ENCODE data around the gene SLTM. TPM values are rescaled to one million over a fixed set of nuclear protein-coding genes. Genes with fewer than 3 reads are reported as not detected.

SLTM gene
- total RNA-seq, 2 experiments from 2014 or later = 103 to 129 TPM

DNA sequence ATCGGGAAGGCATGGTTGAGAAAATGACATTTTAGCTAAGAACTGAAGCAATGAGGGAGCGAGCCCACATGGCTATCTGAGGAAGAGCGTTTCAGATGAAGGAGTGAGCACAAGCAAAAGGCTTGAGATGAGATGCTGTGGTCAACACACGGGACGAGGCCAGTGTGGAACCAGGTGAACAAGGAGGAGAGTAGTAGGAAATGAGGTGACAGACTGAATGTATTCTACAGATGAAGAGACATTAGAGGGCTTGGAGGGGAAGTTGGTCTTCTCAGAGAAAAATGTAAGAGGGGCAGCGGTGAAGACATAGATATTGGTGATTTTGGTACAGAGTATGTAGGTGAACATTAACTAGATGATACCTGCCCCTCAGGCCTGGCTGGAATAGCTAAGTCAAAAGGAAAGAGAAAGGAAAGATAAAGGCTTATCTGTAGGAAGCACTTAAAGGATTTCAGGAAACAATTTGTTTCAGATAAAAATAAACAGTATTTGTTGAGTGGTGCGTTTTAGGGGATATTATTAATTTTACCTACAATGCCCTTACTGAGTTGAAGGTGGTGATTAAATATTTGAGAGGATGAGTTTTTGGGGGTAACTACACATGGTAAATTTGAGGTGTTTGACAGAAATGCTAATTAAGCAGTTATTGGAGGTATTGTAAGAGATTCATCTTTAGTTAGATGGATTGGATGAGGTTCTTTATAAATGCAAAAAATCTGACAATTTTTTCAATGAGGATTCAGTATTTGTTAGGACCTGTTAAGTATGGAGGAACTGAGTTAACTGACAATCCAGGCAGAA, 57.0 kb downstream of the SLTM start:
- Histone ChIP-seq H3K4me2 (ENCODE audit: low read length) (no peak overlapping the region), H3K79me2 (ENCODE audit: insufficient read depth, low read depth, low read length) (no peaks in the 10 kb centered on the region), H3K4me3 (ENCODE audit: low read depth, low read length, poor library complexity, severe bottlenecking) (no peak overlapping the region), H3K27ac (ENCODE audit: low read depth, low read length, poor library complexity, severe bottlenecking) (no peak overlapping the region), H2AFZ (ENCODE audit: low read length) (no peak overlapping the region), H3K4me1 (ENCODE audit: insufficient read depth, low read length, poor library complexity, severe bottlenecking) (peaks cover 12% of the 10 kb centered on the region), H4K20me1 (ENCODE audit: insufficient read depth, low read length) (no peaks in the 10 kb centered on the region), H3K36me3 (ENCODE audit: insufficient read depth, low read length) (peaks cover 52% of the 10 kb centered on the region), H3K9me2 (ENCODE audit: insufficient read depth, low read length) (no peaks in the 10 kb centered on the region), H3K9me3 (ENCODE audit: low read length) (no peaks in the 10 kb centered on the region)
- POLR2A ChIA-PET = interaction anchor here (0.6 to 1.0 kb wide), 2 partner anchors 11 to 193 kb away, joined by 3 read pairs; no protein-coding TSS in a partner anchor
- CTCF ChIA-PET (ENCODE audit: unreplicated experiment) = no interaction called here
- intact Hi-C loops (cut with micrococcal nuclease; ENCODE audit: unreplicated experiment) = no loop called here
- DNase-seq (ENCODE audit: low spot score) = no peak
- TF ChIP-seq EZH2phosphoT487 (IDR thresholded peaks at IDR 0.05; ENCODE audit: borderline replicate concordance, low read depth, low read length) = no peak
- TF ChIP-seq, protein P1, sequence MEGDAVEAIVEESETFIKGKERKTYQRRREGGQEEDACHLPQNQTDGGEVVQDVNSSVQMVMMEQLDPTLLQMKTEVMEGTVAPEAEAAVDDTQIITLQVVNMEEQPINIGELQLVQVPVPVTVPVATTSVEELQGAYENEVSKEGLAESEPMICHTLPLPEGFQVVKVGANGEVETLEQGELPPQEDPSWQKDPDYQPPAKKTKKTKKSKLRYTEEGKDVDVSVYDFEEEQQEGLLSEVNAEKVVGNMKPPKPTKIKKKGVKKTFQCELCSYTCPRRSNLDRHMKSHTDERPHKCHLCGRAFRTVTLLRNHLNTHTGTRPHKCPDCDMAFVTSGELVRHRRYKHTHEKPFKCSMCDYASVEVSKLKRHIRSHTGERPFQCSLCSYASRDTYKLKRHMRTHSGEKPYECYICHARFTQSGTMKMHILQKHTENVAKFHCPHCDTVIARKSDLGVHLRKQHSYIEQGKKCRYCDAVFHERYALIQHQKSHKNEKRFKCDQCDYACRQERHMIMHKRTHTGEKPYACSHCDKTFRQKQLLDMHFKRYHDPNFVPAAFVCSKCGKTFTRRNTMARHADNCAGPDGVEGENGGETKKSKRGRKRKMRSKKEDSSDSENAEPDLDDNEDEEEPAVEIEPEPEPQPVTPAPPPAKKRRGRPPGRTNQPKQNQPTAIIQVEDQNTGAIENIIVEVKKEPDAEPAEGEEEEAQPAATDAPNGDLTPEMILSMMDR (conservative IDR thresholded peaks at IDR 0.05; ENCODE audit: low read length) = no peak
- BruUV-seq (replicated peaks) = no TSS peak

DNA sequence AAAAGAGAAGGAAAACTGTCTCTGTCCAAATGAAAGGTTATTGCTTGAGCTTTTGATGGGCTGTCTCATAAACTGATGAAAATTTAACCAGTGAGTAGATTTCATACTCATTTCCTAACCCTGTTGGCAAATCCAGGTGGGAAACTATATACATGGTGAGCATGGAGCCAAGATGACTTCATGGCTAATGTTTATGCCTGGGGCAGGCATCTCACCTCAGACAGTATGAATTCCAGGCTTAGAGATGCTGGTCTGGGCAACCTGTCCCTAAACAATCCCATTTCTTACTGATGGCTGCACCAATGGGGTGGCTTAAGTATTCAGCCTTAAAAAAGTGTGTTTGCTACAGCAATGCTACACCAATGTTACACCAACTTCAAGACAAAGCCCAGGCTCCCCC, 58.1 kb downstream of the SLTM start:
- H3K4me3 ChIP-seq (ENCODE audit: low read depth, low read length, poor library complexity, severe bottlenecking) = no peak overlapping the region
- intact Hi-C loops (cut with micrococcal nuclease; ENCODE audit: unreplicated experiment) = no loop called here
- POLR2A ChIA-PET = no interaction called here
- H3K36me3 ChIP-seq (ENCODE audit: insufficient read depth, low read length) = peaks cover 41% of the 10 kb centered on the region
- CTCF ChIA-PET (ENCODE audit: unreplicated experiment) = no interaction called here
- no peaks in the 10 kb centered on the region for H4K20me1 ChIP-seq (ENCODE audit: insufficient read depth, low read length)
- H3K27ac ChIP-seq (ENCODE audit: low read depth, low read length, poor library complexity, severe bottlenecking) = no peak overlapping the region
- H2AFZ ChIP-seq (ENCODE audit: low read length) = no peak overlapping the region
- no peaks in the 10 kb centered on the region for H3K9me3 ChIP-seq (ENCODE audit: low read length)
- no peaks in the 10 kb centered on the region for H3K9me2 ChIP-seq (ENCODE audit: insufficient read depth, low read length)
- no TSS peak for BruUV-seq (replicated peaks)
- TF ChIP-seq EZH2phosphoT487 (IDR thresholded peaks at IDR 0.05; ENCODE audit: borderline replicate concordance, low read depth, low read length) = no peak
- TF ChIP-seq, protein P1 (conservative IDR thresholded peaks at IDR 0.05; ENCODE audit: low read length) = no peak
- H3K4me2 ChIP-seq (ENCODE audit: low read length) = no peak overlapping the region
- H3K4me1 ChIP-seq (ENCODE audit: insufficient read depth, low read length, poor library complexity, severe bottlenecking) = peaks cover 6% of the 10 kb centered on the region
- no peak for DNase-seq (ENCODE audit: low spot score)
- no peaks in the 10 kb centered on the region for H3K79me2 ChIP-seq (ENCODE audit: insufficient read depth, low read depth, low read length)

DNA sequence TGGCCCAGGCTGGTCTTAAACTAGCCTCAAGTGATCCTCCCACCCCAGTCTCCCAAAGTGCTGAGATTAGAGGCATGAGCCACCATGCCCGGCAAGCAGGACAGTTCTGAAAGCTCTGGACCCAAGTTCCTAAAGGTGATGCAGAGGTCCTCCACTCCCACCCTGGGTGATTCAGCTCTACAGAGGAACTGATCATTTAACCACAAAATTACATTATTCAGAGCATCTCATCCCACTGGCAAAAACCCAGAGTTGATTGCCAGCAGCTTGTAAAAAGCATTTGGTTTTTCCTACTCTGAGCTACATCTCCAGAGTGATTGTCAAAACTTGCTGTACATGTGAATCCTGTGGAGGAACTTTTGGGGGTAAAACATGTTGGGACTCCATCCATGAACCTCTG, 60.2 kb downstream of the SLTM start:
- no TSS peak for BruUV-seq (replicated peaks)
- no peaks in the 10 kb centered on the region for H4K20me1 ChIP-seq (ENCODE audit: insufficient read depth, low read length)
- CTCF ChIA-PET (ENCODE audit: unreplicated experiment) = no interaction called here
- H3K36me3 ChIP-seq (ENCODE audit: insufficient read depth, low read length) = peaks cover 20% of the 10 kb centered on the region
- no peak overlapping the region for H3K27ac ChIP-seq (ENCODE audit: low read depth, low read length, poor library complexity, severe bottlenecking)
- no peak overlapping the region for H3K4me2 ChIP-seq (ENCODE audit: low read length)
- no peaks in the 10 kb centered on the region for H3K9me2 ChIP-seq (ENCODE audit: insufficient read depth, low read length)
- intact Hi-C loops (cut with micrococcal nuclease; ENCODE audit: unreplicated experiment) = no loop called here
- POLR2A ChIA-PET = interaction anchor here (0.6 kb wide), 2 partner anchors 21 to 525 kb away, joined by 3 to 5 read pairs; no protein-coding TSS in a partner anchor
- no peaks in the 10 kb centered on the region for H3K9me3 ChIP-seq (ENCODE audit: low read length)
- H3K79me2 ChIP-seq (ENCODE audit: insufficient read depth, low read depth, low read length) = no peaks in the 10 kb centered on the region
- TF ChIP-seq, protein P1 (conservative IDR thresholded peaks at IDR 0.05; ENCODE audit: low read length) = no peak
- no peak for TF ChIP-seq EZH2phosphoT487 (IDR thresholded peaks at IDR 0.05; ENCODE audit: borderline replicate concordance, low read depth, low read length)
- H2AFZ ChIP-seq (ENCODE audit: low read length) = no peak overlapping the region
- no peak for DNase-seq (ENCODE audit: low spot score)
- H3K4me1 ChIP-seq (ENCODE audit: insufficient read depth, low read length, poor library complexity, severe bottlenecking) = no peaks in the 10 kb centered on the region
- H3K4me3 ChIP-seq (ENCODE audit: low read depth, low read length, poor library complexity, severe bottlenecking) = no peak overlapping the region
